ENCODE results near the gene RAB11FIP4. TPM values are rescaled to one million over a fixed set of nuclear protein-coding genes. Genes with fewer than 3 reads are reported as not detected.
A peak's percentile ranks its signal among the peaks of the same experiment; 100 is the strongest.

The RAB11FIP4 gene
- total and polyA plus RNA-seq, 2 of the 13 experiments (the other 11 are each of a cell fraction or from before 2014, with no cell fraction given) = 28.0 to 89.3 TPM

GRCh38 chr17:31489295-31490018, 98.0 kb downstream of the RAB11FIP4 start (continued):
- TF ChIP-seq ZFP90 (CRISPR knock-in tag; IDR thresholded peaks at IDR 0.05; ENCODE audit: borderline replicate concordance) (peak; percentile 92), ZNF777 (CRISPR knock-in tag; IDR thresholded peaks at IDR 0.05) (peak; percentile 22; the same call in 1 of the 2 replicates)

DNA sequence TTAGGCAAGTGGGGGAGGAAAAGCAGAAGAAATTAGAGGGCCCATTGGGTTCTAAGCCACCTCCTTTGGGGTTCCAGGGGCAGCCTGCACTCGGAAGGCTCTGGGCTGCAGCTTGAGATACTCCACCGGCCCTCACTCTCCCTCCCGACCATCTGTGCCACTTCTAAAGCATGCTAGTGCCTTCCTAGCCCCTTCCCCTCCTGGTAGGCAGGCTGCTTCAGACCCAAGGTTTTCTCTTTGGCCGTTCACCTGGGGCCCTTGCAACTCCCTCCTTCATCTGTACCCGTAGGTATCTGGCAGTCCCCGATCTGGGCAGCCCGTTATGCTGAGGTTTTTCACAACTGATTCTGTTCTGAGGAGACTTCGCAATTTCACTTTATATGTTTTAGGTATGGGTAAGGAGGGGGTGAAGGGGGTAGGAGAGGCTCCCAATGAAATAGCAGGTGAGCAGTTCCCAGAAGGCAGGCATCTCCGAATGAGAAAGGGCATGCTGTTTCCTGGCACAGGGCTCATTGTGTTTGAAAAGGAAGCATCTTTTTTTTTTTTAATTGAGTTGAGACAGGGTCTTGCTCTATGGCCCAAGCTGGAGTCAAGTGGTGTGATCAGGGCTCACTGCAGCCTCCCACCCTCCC, 98.7 kb downstream of the RAB11FIP4 start:
- no TSS peak for BruUV-seq (replicated peaks)
- Histone ChIP-seq H3K4me1 (ENCODE audit: insufficient read depth, low read length) (peaks cover 65% of the 10 kb centered on the region), H3K79me2 (ENCODE audit: insufficient read depth, low read length) (peaks cover 70% of the 10 kb centered on the region), H3K27me3 (ENCODE audit: control insufficient read depth in 1 of 2, insufficient read depth in 2 of 2, low read length in 2 of 2) (no peaks in the 10 kb centered on the region), H3K9me3 (ENCODE audit: low read length) (no peaks in the 10 kb centered on the region), H3K27ac (ENCODE audit: extremely low read length, insufficient read depth, low read length) (peak overlapping the region; percentile 30), H4K20me1 (ENCODE audit: insufficient read depth, low read length) (no peaks in the 10 kb centered on the region; the same call in 1 of the 2 replicates), H3K9ac (ENCODE audit: insufficient read depth, low read depth, low read length) (peak overlapping the region; percentile 88), H3K36me3 (replicated peaks in 1 of 2; ENCODE audit: control insufficient read depth in 1 of 2, insufficient read depth in 2 of 2, low read length in 2 of 2) (peaks cover 4 to 12% of the 10 kb centered on the region in 2 experiments; a peak in 2 of 5 replicates), H3K4me2 (ENCODE audit: low read depth, low read length) (peak overlapping the region; percentile 89), H3K4me3 (replicated peaks in 1 of 3; ENCODE audit: insufficient read depth in 1 of 3, low read depth in 2 of 3, low read length in 3 of 3) (peak overlapping the region; percentile 81 to 95 (median 87)), H2AFZ (ENCODE audit: low read length) (no peak overlapping the region)
- ChIA-PET POLR2A (interaction anchor here (0.7 to 6.0 kb wide), 7 partner anchors 9 to 51 kb away, joined by 3 to 161 read pairs (median 21); no protein-coding TSS in a partner anchor), CTCF (ENCODE audit: low intra/inter-chr PET ratio, low total read pairs) (no interaction called here)
- ATAC-seq (no peak), FAIRE-seq (no peak), DNase-seq (ENCODE audit: low spot score) (no peak)
- in situ Hi-C loops (cut with HindIII; ENCODE audit: extremely low pct_ligation_motif_present, low pct_unique_long_range_greater_than_20kb) (no loop called here), intact Hi-C loops (cut with micrococcal nuclease; ENCODE audit: unreplicated experiment) (no loop called here)
- 46% methylated on average over 9 of the region's 9 CpGs for WGBS (ENCODE audit: low lambda C conversion rate)
- TF ChIP-seq ZNF687 (CRISPR knock-in tag; IDR thresholded peaks at IDR 0.05) (peak; percentile 15; the same call in 1 of the 2 replicates), ZBTB34 (CRISPR knock-in tag; IDR thresholded peaks at IDR 0.05) (0 out of 2 replicates have a peak, but pooled peaks have one; percentile 29), TRIM24 (CRISPR knock-in tag; IDR thresholded peaks at IDR 0.05) (no peak), ZNF44 (CRISPR knock-in tag; IDR thresholded peaks at IDR 0.05) (no peak)
- TF ChIP-seq, protein P1, sequence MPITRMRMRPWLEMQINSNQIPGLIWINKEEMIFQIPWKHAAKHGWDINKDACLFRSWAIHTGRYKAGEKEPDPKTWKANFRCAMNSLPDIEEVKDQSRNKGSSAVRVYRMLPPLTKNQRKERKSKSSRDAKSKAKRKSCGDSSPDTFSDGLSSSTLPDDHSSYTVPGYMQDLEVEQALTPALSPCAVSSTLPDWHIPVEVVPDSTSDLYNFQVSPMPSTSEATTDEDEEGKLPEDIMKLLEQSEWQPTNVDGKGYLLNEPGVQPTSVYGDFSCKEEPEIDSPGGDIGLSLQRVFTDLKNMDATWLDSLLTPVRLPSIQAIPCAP (CRISPR knock-in tag; IDR thresholded peaks at IDR 0.05; ENCODE audit: low read depth) = no peak
- TF ChIP-seq, protein P2, sequence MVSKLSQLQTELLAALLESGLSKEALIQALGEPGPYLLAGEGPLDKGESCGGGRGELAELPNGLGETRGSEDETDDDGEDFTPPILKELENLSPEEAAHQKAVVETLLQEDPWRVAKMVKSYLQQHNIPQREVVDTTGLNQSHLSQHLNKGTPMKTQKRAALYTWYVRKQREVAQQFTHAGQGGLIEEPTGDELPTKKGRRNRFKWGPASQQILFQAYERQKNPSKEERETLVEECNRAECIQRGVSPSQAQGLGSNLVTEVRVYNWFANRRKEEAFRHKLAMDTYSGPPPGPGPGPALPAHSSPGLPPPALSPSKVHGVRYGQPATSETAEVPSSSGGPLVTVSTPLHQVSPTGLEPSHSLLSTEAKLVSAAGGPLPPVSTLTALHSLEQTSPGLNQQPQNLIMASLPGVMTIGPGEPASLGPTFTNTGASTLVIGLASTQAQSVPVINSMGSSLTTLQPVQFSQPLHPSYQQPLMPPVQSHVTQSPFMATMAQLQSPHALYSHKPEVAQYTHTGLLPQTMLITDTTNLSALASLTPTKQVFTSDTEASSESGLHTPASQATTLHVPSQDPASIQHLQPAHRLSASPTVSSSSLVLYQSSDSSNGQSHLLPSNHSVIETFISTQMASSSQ (IDR thresholded peaks at IDR 0.05; ENCODE audit: low read depth) = no peak
- TF ChIP-seq, protein P2 (CRISPR knock-in tag; IDR thresholded peaks at IDR 0.05; ENCODE audit: borderline replicate concordance) = 0 out of 2 replicates have a peak, but pooled peaks have one; percentile 5

Measured in HepG2 (cell line).